RCC 7860 (cell line): ENCODE measurements around the gene HELT.
"Not testable (repeated sequence)": the region's sequence is repeated elsewhere in the genome, so short reads cannot be mapped to it uniquely, and the experiment has no call there.

Experiments used
- DNase-seq: peaks from one replicate; pipeline ENCODE4 v3.0.0-alpha.2; 2015; ENCODE audit warnings: low spot score
- FAIRE-seq: peaks from 2 replicates; lab custom pipeline; 2012; peaks lifted over from hg19 to GRCh38; lab: Jason Lieb, UNC

HELT gene

GRCh38 chr4:185035284-185035683 lies 17.0 kb downstream of the HELT start:
- DNase-seq (no peak), FAIRE-seq (no peak)

- DNase-seq: no peak
- no peak for FAIRE-seq
Measured at GRCh38 chr4:185036019-185036418, 17.7 kb downstream of the HELT start.

- DNase-seq (no peak), FAIRE-seq (no peak)
Measured at GRCh38 chr4:185036842-185037241, 18.6 kb downstream of the HELT start.

- DNase-seq: peak; percentile 3
- FAIRE-seq: no peak
Measured at GRCh38 chr4:185039508-185040273, 21.4 kb downstream of the HELT start.

- FAIRE-seq (no peak), DNase-seq (no peak)
Measured at GRCh38 chr4:185040523-185040922, 22.2 kb downstream of the HELT start.

GRCh38 chr4:185050286-185050685 lies 32.0 kb downstream of the HELT start:
- FAIRE-seq, DNase-seq: not testable (repeated sequence)

GRCh38 chr4:185051283-185051682 lies 33.0 kb downstream of the HELT start:
- not testable (repeated sequence) for FAIRE-seq, DNase-seq

- FAIRE-seq (no peak), DNase-seq (no peak)
Measured at GRCh38 chr4:185053746-185054145, 35.5 kb downstream of the HELT start.

GRCh38 chr4:185054272-185054671 lies 36.0 kb downstream of the HELT start:
- FAIRE-seq: no peak
- DNase-seq: no peak

GRCh38 chr4:185054886-185055285 lies 36.6 kb downstream of the HELT start:
- no peak for DNase-seq
- FAIRE-seq: no peak

- FAIRE-seq (no peak), DNase-seq (no peak)
Measured at GRCh38 chr4:185061610-185062009, 43.3 kb downstream of the HELT start.

- DNase-seq (no peak), FAIRE-seq (no peak)
Measured at GRCh38 chr4:185062606-185063005, 44.3 kb downstream of the HELT start.

- no peak for DNase-seq
- FAIRE-seq: no peak
Measured at GRCh38 chr4:185066179-185066578, 47.9 kb downstream of the HELT start.

GRCh38 chr4:185068837-185069236 lies 50.5 kb downstream of the HELT start:
- DNase-seq: no peak

More at GRCh38 chr4:185068837-185069236, 50.5 kb downstream of the HELT start:
- FAIRE-seq: no peak
